GM21367 (cell line): ENCODE measurements around the gene CUX1.
"Not testable (repeated sequence)": the region's sequence is repeated elsewhere in the genome, so short reads cannot be mapped to it uniquely, and the experiment has no call there.

Experiments
- ATAC-seq: cut with Tn5 transposase; IDR thresholded peaks from one replicate; pipeline ENCODE4 v1.9.1; 2021; ENCODE audit not compliant: unreplicated experiment

The CUX1 gene

DNA sequence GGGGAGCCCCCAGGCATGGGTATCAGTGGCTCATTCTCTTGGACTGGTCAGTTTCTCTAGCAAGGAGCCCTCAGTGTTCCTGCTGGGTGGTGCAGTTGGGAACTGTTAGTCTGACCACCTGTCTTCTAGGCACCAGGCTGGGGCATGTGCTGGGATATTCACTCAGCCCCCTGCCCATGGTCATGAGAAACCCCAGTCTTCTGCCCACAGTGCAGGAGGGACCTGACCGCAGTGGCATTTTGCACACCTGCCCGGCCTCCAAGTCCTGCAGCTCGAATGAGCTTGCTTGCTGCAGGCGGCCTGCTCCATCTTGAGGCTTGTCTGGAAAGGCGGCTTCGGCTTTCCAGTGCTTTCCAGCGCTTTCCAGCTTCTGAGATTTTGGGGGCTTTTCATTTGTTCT is 36.3 kb downstream of the CUX1 start:
- ATAC-seq, result no peak

- no peak for ATAC-seq
Observed at GRCh38 chr7:101854084-101854865, 36.8 kb downstream of the CUX1 start.

- peak; percentile 88 for ATAC-seq
Observed at GRCh38 chr7:101856473-101857357, 39.3 kb downstream of the CUX1 start.

GRCh38 chr7:101857358-101857811 is 40.0 kb downstream of the CUX1 start:
- ATAC-seq, result peak; percentile 21

GRCh38 chr7:101858437-101859385 is 41.3 kb downstream of the CUX1 start:
- no peak for ATAC-seq

- no peak for ATAC-seq
Observed at GRCh38 chr7:101859411-101860106, 42.1 kb downstream of the CUX1 start.

- ATAC-seq, result no peak
Observed at GRCh38 chr7:101860316-101861217, 43.1 kb downstream of the CUX1 start.

- ATAC-seq, result no peak
Observed at GRCh38 chr7:101861218-101861775, 43.9 kb downstream of the CUX1 start.

- ATAC-seq, result no peak
Observed at GRCh38 chr7:101862280-101863220, 45.1 kb downstream of the CUX1 start.

GRCh38 chr7:101863598-101863997 is 46.2 kb downstream of the CUX1 start:
- no peak for ATAC-seq

- ATAC-seq, result no peak
Observed at GRCh38 chr7:101864039-101864438, 46.6 kb downstream of the CUX1 start.

- ATAC-seq, result no peak
Observed at GRCh38 chr7:101865031-101865430, 47.6 kb downstream of the CUX1 start.

DNA sequence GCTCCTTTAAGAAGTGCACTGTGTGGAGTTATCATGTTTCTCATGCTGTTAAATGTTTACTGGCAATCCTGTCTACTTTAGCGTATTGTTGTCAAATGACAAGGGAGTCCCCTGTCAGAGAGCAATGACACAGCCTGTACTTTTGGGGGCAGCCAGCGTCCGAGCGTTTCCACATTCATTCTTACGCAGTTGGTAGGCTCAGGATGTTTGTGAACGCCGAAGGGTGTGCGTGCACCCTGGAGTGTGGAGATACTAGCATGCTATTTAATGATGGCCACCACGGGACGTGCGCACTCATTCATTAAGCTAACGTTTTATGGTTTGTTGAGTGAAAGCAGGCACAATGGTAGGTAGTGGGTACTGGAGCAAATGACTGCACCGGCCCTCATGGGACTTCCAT is 48.0 kb downstream of the CUX1 start:
- ATAC-seq, result no peak

DNA sequence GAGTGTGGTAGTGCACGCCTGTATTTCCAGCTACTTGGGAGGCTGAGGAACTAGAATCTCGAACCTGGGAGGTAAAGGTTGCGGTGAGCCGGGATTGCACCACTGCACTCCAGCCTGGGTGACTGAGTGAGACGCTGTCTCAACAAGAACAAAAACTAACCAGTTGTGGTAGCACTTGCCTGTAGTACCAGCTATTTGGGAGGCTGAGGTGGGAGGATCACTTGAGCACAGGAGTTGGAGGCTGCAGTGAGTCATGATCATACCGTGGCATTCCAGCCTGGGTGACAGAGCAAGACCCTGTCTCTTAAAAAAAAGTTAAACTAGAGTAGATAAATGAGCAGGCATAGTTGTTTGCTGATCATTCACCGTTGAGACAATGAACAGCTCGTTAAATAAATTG is 48.9 kb downstream of the CUX1 start:
- ATAC-seq, result no peak

- ATAC-seq, result no peak
Observed at GRCh38 chr7:101867265-101867664, 49.8 kb downstream of the CUX1 start.

GRCh38 chr7:101867681-101868080 is 50.3 kb downstream of the CUX1 start:
- not testable (repeated sequence) for ATAC-seq

DNA sequence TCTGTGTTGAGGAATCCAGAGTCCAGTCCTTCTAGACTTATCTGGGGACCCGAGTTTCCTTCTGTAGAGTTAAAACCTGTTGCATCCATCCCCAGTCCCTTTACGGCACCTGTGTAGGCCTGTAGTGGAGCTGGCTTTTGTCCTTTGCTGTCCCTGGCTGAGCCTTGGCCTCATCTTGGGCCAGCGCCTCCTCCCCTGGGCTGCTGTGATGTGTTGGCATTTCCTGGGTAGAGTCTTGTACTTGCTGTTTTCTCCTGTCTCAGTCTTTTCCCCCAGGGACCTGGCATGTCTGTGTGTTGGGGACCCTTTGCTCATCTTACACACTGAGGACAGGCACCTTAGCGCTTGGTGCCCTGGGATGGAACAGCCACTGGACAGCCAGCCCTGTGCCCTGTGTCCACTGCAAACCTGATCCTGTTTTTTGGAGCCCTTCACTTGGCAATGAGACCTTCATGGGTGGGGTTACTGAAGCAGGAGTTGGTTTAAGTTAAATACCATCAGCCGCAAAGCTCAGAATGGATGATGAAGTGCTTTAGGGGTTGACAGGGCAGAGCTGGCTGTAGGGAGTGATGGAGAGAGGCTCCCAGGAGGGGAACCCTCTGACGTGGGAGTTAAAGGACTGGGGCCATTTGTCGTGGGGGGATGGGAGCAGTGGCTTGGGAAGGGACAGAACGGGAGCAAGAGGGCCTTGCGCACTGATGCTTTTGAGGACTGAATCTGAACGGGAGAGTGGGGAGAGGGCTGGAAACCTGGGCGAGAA is 50.9 kb downstream of the CUX1 start:
- no peak for ATAC-seq
